ENCODE measurements around the gene CASK.

The CASK gene

GRCh38 chrX:41543668-41544067 lies 379.7 kb downstream of the CASK start:
- Histone ChIP-seq H3K4me2 (ENCODE audit: low read depth, low read length) (no peak overlapping the region), H2AFZ (ENCODE audit: low read length) (no peak overlapping the region), H3K9ac (ENCODE audit: low read length) (no peak overlapping the region), H3K4me1 (ENCODE audit: low read length) (no peaks in the 10 kb centered on the region), H3K27me3 (replicated peaks; ENCODE audit: insufficient read depth, low read length) (no peaks in the 10 kb centered on the region), H3K4me3 (ENCODE audit: low read length) (no peak overlapping the region), H3K27ac (ENCODE audit: low read length) (no peak overlapping the region), H4K20me1 (ENCODE audit: insufficient read depth, low read length) (no peaks in the 10 kb centered on the region), H3K79me2 (ENCODE audit: low read length) (no peaks in the 10 kb centered on the region), H3F3A (ENCODE audit: insufficient read depth, low read length) (no peaks in the 10 kb centered on the region), H3K9me2 (replicated peaks; ENCODE audit: insufficient read depth, low read length) (no peaks in the 10 kb centered on the region), H3K36me3 (replicated peaks; ENCODE audit: insufficient read depth, low read length) (no peaks in the 10 kb centered on the region), H3K9me3 (replicated peaks; ENCODE audit: insufficient read depth, low read length) (no peaks in the 10 kb centered on the region)
- TF ChIP-seq EZH2 (optimal IDR thresholded peaks at IDR 0.05; ENCODE audit: low read depth, low read length) (no peak), CTCF (IDR thresholded peaks at IDR 0.05; ENCODE audit: low read length) (no peak), EZH2phosphoT487 (IDR thresholded peaks at IDR 0.05; ENCODE audit: low read length) (no peak)
- no peak for DNase-seq

DNA sequence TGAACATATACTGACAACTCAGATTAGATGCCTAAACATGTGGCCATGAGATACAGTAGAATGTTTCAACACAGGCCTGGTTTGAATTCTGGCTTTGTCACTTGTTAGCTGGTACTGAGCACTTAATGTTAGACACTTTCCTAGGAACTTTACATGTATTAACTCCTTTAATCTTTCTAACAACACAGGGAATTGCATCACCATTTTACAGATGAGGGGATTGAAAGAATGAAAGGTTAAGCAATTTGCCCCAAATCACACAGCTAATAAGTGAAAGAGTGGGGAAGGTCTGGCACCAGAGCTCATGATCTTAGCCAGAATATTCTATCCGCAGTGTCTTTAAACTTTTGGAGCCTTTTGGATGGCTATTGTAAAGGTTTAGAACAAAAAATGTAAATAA lies 380.3 kb downstream of the CASK start:
- Histone ChIP-seq H3K9me2 (replicated peaks; ENCODE audit: insufficient read depth, low read length) (no peaks in the 10 kb centered on the region), H3K4me3 (ENCODE audit: low read length) (no peak overlapping the region), H3K27ac (ENCODE audit: low read length) (no peak overlapping the region), H3F3A (ENCODE audit: insufficient read depth, low read length) (no peaks in the 10 kb centered on the region), H3K4me1 (ENCODE audit: low read length) (no peaks in the 10 kb centered on the region), H2AFZ (ENCODE audit: low read length) (no peak overlapping the region), H3K4me2 (ENCODE audit: low read depth, low read length) (no peak overlapping the region), H3K9ac (ENCODE audit: low read length) (no peak overlapping the region), H3K36me3 (replicated peaks; ENCODE audit: insufficient read depth, low read length) (no peaks in the 10 kb centered on the region), H3K79me2 (ENCODE audit: low read length) (no peaks in the 10 kb centered on the region), H3K27me3 (replicated peaks; ENCODE audit: insufficient read depth, low read length) (no peaks in the 10 kb centered on the region), H4K20me1 (ENCODE audit: insufficient read depth, low read length) (no peaks in the 10 kb centered on the region), H3K9me3 (replicated peaks; ENCODE audit: insufficient read depth, low read length) (no peaks in the 10 kb centered on the region)
- DNase-seq, result no peak
- TF ChIP-seq EZH2phosphoT487 (IDR thresholded peaks at IDR 0.05; ENCODE audit: low read length), result no peak
- TF ChIP-seq CTCF (IDR thresholded peaks at IDR 0.05; ENCODE audit: low read length), result no peak
- no peak for TF ChIP-seq EZH2 (optimal IDR thresholded peaks at IDR 0.05; ENCODE audit: low read depth, low read length)

GRCh38 chrX:41542536-41542935 lies 380.8 kb downstream of the CASK start:
- Histone ChIP-seq H3K27ac (ENCODE audit: low read length) (no peak overlapping the region), H4K20me1 (ENCODE audit: insufficient read depth, low read length) (no peaks in the 10 kb centered on the region), H3K4me2 (ENCODE audit: low read depth, low read length) (no peak overlapping the region), H3K4me1 (ENCODE audit: low read length) (no peaks in the 10 kb centered on the region), H3K9ac (ENCODE audit: low read length) (no peak overlapping the region), H3K79me2 (ENCODE audit: low read length) (no peaks in the 10 kb centered on the region), H3F3A (ENCODE audit: insufficient read depth, low read length) (no peaks in the 10 kb centered on the region), H3K4me3 (ENCODE audit: low read length) (no peak overlapping the region), H3K9me3 (replicated peaks; ENCODE audit: insufficient read depth, low read length) (no peaks in the 10 kb centered on the region), H3K27me3 (replicated peaks; ENCODE audit: insufficient read depth, low read length) (no peaks in the 10 kb centered on the region), H3K36me3 (replicated peaks; ENCODE audit: insufficient read depth, low read length) (no peaks in the 10 kb centered on the region), H3K9me2 (replicated peaks; ENCODE audit: insufficient read depth, low read length) (no peaks in the 10 kb centered on the region), H2AFZ (ENCODE audit: low read length) (no peak overlapping the region)
- TF ChIP-seq EZH2 (optimal IDR thresholded peaks at IDR 0.05; ENCODE audit: low read depth, low read length), result no peak
- no peak for TF ChIP-seq EZH2phosphoT487 (IDR thresholded peaks at IDR 0.05; ENCODE audit: low read length)
- no peak for TF ChIP-seq CTCF (IDR thresholded peaks at IDR 0.05; ENCODE audit: low read length)
- DNase-seq, result no peak
